ENCODE measurements around the gene SLC13A1. TPM values are rescaled to one million over a fixed set of nuclear protein-coding genes. Genes with fewer than 3 reads are reported as not detected.
"Not testable (repeated sequence)": the region's sequence is repeated elsewhere in the genome, so short reads cannot be mapped to it uniquely, and the experiment has no call there.

SLC13A1 gene
- total RNA-seq, 1 donor from 2014 or later, result not detected

GRCh38 chr7:123126691-123127090, 73.1 kb downstream of the SLC13A1 start:
- DNase-seq (ENCODE audit: low read depth), result no peak

- no peak for DNase-seq (ENCODE audit: low read depth)
These were observed 73.6 kb downstream of the SLC13A1 start for GRCh38 chr7:123126171-123126570.

- no peak for DNase-seq (ENCODE audit: low read depth)
These were observed 74.5 kb downstream of the SLC13A1 start for GRCh38 chr7:123125231-123125630.

DNA sequence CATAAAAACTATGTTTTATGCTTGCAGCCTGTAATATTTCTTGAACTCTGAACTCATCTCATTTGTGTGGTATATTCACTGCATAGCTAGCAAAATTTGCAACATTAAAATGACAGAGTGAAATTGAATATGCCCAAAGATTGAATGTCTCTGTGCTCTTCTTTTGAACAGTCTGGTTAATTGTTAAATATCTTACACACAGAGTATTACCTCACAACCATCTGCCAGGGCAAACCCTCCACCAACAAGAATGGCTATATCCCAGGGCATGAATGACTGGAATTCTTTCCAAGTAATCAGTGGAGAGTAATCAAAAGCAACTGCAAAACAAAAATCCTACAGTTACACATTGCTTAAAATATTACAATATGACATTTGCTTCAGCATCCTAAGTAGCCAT, 76.9 kb downstream of the SLC13A1 start:
- DNase-seq (ENCODE audit: low read depth), result peak; percentile 36

DNA sequence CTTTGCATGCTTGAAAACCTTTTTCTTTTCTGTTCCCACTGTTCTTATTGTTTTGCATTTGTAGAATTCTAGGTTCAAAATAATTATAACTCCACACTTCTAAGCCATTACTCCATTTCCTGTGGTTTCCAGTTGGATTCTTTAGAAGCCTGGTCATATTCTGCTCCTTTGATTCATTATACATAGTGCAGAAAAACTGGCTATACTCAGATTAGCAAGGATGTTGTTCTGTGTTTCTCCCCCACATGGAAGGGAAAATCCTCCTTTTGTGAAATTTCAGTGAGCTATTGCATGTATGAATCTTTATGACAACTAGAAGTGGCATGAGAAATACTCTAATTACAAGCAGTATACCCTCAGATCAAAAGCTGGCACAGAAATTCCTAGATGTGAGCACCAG, 79.5 kb downstream of the SLC13A1 start:
- peak; percentile 42 for DNase-seq (ENCODE audit: low read depth)

- DNase-seq (ENCODE audit: low read depth), result peak; percentile 22
These were observed 84.4 kb downstream of the SLC13A1 start for GRCh38 chr7:123115331-123115730.

GRCh38 chr7:123114288-123114687, 85.5 kb downstream of the SLC13A1 start:
- DNase-seq (ENCODE audit: low read depth), result no peak

DNA sequence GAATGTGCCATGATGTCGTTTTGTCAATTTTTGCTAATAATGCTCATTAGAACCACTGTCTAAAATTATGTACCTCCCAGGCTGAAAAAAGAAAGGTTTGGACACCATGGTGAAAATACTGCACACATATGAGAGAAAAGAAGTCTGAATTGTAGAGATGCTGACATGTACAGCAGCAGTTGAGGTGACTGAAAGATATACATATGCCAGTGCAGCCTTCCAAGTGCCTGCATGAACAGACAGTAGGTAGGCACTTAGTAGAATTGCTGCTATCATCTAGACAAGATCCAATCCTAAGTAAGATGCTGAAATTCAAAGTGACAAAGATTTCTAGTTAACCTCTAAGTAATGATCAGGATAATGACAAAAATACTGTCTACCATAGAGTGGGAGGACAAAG, 86.9 kb downstream of the SLC13A1 start:
- DNase-seq (ENCODE audit: low read depth), result no peak

- no peak for DNase-seq (ENCODE audit: low read depth)
These were observed 100.1 kb downstream of the SLC13A1 start for GRCh38 chr7:123099712-123100111.

DNA sequence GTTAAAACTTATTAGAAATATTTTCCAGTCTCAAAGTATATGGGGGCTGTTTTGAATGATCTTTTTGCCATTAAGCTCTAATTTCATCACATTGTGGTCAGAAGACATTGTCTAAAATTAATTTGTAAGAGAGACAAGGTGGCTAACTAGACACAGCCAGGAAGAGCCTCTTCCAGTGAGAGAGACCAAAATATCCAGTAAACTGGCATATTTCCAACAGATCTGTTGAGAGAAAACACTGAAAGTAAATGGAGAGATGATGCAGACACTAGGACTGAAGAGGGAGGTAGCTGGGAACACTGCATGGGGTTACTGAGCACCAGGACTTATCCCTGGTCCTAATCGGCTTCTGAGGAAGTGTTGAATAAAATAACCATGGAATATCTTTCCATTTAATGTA, 102.8 kb downstream of the SLC13A1 start:
- peak; percentile 84 for DNase-seq (ENCODE audit: low read depth)

GRCh38 chr7:123096434-123096833, 103.3 kb downstream of the SLC13A1 start:
- DNase-seq (ENCODE audit: low read depth), result peak; percentile 90

DNA sequence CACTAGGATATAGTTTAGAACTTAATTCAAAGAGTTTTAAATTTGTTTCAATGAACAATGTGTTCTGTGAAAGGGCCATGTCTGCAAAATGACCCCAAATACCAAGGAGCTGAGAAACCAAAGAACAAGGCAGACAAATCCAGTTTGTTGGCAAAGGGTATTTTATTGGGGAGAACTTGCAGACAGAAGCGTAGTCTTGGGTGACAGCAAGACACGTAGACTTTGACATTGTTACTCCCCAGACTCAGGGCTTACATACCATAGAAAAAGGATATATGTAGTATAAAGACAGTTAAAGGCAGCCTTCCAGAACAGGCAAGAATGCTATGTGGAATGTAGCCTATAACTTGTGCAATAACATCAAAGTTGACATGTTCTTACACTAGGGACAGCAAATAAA, 109.3 kb downstream of the SLC13A1 start:
- DNase-seq (ENCODE audit: low read depth), result no peak

GRCh38 chr7:123086910-123087309, 112.9 kb downstream of the SLC13A1 start:
- DNase-seq (ENCODE audit: low read depth), result not testable (repeated sequence)

- DNase-seq (ENCODE audit: low read depth), result not testable (repeated sequence)
These were observed 114.9 kb downstream of the SLC13A1 start for GRCh38 chr7:123084861-123085260.

GRCh38 chr7:123079021-123079420, 120.7 kb downstream of the SLC13A1 start:
- no peak for DNase-seq (ENCODE audit: low read depth)

DNA sequence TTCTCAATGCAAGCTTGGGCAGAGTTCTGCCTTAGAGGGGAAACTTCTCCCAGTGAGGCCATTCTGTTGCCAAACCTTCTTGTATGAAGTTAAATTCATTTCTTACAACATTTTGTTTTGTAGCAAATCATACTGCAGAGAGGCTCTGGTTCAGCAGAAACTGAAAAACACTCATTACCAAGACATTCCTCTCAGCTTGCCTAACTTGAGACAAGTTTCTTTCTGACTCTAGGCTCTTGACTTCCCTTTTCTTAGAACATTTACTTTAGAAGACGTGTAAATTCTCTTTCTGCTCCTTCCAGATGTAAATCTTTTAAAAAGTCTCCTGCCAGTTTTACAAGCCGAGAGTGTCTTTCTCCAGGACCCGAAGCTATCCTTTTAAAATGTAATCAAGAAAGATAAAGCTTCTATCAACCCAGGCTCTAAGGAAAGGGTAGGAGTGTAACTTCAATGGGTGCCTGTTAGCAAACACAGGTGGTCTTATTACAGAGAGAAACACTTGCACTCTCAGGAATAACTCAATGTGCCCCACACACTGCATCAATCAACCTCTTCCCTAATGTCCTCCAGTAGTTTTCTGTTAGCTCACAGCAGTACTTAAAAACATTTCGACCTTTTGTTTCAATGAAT, 123.8 kb downstream of the SLC13A1 start:
- DNase-seq (ENCODE audit: low read depth), result no peak

- peak; percentile 65 for DNase-seq (ENCODE audit: low read depth)
These were observed 129.0 kb downstream of the SLC13A1 start for GRCh38 chr7:123070702-123071286.

DNA sequence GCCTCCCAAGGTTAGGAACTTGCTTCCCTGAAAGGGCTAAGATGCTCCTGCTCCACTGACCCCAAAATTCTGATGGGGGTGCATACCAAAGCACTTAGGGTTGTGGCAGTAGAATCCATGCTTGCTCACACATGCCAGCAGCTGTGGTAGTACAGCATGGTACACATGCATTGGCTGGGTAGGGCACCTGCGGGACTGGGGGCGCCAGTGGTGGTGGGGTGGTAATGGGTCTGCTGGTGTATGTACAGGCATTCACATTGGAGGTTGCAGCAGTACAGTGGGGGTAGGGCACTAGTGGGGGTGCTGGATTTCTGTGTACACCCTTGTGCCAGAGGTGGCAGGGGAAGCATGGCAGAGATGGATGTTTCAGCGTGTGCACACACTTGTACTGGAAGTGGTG, 132.0 kb downstream of the SLC13A1 start:
- no peak for DNase-seq (ENCODE audit: low read depth)

Other genes starting within 250 kb of the SLC13A1 start
- not detected in 2 replicates for gene TAS2R16, start 204.3 kb downstream of the SLC13A1 start, total RNA-seq